Esophagus mucosa (tissue), 1 donor: ENCODE results near the gene RCAN1. TPM values are rescaled to one million over a fixed set of nuclear protein-coding genes. Genes with fewer than 3 reads are reported as not detected.
"Not testable (repeated sequence)": the region's sequence is repeated elsewhere in the genome, so short reads cannot be mapped to it uniquely, and the experiment has no call there.

Source experiments
- ATAC-seq: fragments of 200-7000 bp; cut with Tn5 transposase; one replicate; pipeline ENCODE4 v1.9.1; 2020
- total RNA-seq: library from RNA; stranded (reverse); gene quantifications from one replicate; pipeline ENCODE4 v1.2.4, GENCODE V29; 2023
- donor health status: DM: yes; HTN: yes; CAD: no.

The RCAN1 gene
- total RNA-seq, 1 donor from 2014 or later = 7.5 TPM

DNA sequence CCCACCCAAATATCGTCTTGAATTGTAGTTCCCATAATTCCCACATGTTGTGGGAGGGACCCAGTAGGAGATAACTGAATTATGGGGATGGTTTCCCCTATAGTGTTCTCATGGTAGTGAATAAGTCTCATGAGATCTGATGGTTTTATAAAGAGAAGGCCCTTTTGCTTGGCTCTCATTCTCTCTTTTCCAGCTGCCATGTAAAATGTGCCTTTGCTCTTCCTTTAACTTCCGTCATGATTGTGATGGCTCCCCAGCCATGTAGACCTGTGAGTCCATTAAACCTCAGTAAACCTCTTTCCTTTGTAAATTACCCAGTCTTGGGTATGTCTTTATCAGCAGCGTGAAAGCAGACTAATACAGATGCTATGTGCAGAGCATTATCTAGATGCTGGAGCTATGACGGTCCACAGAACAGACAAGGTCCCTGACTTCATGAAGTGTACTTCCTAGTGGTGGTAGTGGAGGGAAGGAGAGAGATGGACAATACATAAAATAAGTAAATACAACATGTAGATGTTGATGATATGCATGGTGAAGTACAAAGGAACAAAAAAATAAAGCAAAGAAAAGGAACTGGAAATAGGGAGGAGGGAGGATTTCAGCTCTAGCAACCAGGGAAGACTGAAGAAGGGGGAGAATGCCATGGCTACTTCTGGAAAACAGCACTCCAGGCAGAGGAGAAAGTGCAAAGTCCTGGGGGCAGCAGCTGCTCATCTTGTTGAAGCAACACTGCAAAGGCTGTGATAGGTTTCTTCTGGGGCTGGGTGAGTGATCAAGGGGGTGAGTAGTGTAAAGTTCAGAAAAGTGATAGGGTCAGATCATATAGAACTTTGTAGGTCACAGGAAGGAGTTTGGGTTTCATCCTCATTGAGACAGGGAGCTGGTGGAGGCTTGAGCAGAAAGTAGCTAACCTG lies 6.8 kb upstream of the RCAN1 start:
- ATAC-seq = no peak

DNA sequence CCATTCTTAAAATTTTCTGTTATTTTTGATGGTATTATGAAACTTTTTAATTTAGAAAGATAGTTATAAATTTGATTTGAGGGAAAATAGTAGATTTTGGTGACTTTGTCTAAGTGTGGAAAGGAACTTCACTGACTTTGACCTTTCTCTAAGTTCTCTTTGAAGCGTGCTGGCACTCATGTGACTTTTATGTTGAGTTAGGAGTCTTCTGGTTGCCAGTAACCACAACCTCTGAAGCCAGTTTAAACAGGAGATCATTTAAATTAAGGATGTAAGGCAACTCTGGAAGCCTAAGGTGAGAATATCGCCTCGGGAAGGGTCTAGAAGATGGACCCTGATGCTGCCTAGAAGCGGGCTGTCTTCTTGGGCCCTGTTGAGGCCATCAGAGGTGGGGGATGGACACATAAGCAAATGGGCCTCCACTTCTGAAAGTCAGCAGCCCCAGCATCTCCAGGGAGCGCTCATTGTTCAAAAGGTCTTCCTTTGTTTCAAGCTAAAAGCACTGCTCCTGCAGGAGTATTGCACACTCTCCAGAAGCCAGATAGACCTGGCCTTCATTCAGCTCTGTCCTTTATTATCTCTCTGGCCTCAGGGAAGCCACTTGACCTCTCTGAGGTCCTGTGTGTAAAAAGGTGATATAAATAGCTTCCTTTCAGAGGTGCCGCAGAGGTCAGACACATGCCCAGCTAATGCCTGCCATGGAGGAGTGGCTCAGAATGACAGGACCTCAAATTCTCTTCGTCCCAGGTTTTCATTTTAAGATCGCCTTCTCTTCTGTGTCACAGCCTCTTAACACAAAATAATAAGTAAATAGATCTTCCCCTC lies 5.1 kb upstream of the RCAN1 start:
- no peak for ATAC-seq

DNA sequence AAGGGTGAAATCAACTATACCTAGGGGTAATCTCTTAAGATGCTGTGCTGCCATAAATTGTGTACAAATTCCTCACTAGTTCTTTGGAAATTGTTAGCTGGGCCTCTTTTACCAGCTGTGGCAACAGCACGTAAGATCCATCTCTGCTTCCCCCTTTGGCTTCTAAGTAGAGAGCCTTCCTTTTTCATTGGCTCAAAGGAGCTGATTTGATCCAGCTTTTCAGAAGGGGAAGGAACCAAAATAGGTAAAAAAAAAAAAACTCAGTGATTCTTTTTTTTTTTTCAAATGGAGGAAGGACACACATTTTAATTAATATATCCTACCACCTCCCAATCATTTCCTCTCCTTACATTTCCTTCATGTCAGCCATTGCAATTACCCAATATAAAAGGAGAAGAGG lies 4.0 kb upstream of the RCAN1 start:
- no peak for ATAC-seq

DNA sequence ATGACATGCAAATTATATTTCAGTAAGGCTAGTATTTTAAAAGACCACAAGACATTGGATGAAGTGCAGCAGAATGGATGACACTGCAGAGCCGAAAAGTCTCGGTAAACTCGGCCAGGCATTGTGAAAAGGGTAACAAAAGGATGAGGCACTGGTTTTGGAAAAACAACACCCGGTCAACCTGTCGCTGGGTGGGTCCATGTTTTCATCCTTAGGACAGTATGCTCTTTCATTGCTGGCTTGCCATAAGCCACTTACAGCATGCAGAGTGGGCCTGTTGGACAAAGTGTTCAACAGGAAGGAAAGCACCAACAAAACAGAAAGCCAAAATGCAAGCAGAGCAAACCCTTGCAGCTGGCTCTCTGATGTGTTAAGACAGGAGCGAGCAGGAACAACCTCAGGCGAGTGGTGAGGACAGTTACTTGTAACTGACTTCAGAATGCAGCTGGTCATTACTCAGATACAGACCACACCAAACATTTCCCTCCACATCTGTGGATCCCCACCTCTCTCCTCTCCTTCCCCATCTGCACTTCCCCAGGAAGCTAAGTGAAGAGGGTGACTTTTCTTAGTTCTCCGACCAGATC lies 2.9 kb upstream of the RCAN1 start:
- no peak for ATAC-seq

DNA sequence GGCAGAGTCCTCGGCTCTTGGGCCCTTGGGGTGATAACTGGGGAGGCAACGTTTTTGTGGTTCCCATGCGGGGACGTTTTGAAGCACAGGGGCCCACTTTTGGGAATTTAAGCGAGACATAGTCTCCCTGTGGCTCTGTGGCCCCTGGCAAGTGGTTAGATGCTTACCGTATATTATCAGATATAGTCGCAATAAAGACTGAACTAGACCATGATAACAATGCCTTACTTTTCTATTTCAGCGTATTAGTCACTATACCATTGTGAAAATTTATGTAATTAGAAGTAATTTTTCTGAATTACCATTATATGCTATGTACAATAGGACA lies 538 bp upstream of the RCAN1 start:
- no peak for ATAC-seq

DNA sequence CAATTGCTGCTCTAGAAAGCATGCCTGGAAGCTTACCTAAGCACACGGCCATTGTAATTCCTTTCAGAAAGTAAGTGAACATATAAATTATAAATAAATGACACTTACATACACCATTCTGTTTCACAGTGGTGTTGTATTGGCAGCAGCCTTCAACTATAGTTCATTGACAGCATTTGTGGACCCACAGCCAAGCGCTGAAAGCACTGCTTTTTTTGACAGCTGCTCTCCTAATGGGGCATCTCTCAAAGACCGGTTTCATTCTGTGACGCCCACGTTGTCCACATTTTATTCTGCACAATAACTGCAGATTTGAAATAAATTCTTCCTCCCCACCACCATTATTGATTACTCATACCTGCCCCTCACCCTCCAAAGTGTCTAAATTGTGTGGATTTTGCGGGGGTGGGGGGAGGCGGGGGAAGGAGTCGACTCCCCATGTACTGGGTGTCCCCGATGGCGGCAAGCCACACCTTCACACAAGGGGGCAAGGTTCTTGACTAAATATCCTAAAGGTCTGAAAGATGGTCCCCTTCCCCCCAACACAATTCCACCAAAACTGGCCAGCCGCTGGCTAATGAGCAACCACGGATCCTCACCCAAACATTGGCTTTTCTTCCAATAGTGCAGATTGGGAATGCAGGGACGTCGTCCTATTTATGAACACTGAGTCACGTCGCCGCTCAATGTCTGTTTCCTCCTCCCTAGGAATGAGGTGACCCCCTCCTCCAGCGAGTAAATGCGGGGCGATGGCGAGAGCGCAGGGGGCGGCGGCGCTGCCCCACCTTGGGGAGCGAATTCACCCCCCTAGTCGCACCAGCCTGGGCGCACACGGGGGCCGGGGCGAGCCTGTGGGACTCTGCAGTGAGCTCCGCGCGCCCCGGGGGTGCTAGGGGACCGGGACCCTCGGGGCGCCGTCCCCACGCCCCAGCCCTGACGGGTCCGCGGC lies 960 bp downstream of the RCAN1 start:
- ATAC-seq = no peak

DNA sequence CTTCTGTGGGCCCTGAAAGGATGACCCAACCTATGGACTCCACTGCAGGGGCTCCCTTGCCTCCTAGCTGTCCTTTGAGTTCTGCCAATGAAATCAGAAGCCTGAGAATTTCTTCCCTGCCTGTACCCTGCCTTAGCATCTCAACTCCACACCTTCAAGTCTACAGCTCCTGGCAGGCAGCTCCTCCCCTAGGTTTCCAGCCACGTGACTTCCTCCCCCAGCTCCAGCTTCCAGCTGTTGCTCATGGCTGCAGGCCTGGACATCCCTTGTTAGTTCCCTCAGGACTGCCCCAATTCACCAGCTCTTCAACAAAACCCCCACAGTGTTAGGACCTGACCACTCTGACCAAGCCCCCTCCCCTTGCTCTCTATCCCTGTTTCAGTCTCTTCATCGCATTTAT lies 2.4 kb downstream of the RCAN1 start:
- ATAC-seq = no peak

DNA sequence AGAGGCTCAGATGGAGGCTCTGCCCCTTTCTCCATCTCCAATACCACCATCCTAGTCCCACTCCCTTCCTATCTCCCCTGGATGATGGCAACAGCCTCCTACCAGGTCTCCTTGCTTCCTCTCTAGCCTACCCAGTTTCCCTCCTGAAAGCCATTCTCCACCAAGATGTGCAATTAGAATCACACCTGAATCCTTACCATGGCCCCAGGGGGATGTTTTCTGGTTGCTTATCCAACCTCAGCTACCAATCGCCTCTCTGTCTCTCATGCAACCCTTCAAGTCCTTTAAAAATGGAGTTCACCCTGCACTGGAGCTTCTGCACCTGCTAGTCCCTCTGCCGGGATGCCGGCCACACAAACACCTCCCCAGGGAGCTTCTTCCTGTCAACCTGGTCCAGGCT lies 2.9 kb downstream of the RCAN1 start:
- no peak for ATAC-seq

DNA sequence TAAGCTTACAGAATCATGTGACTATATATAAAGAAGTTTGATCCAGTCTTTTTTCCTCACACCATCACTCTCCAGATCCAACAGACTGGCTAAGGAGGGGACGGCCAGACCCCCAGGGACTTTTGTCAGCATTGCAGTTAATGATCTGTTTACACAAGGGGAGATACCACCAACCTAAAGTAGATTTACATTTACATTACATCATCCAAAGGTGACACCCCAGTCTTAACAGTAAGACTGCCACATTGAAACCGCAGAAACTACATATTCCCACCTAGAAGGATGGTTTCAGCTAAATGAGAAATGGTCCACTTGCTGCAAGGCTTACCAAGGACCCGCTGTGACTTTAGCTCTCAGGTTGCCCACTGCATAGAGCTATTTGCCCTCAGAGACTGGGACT lies 3.4 kb downstream of the RCAN1 start:
- no peak for ATAC-seq

DNA sequence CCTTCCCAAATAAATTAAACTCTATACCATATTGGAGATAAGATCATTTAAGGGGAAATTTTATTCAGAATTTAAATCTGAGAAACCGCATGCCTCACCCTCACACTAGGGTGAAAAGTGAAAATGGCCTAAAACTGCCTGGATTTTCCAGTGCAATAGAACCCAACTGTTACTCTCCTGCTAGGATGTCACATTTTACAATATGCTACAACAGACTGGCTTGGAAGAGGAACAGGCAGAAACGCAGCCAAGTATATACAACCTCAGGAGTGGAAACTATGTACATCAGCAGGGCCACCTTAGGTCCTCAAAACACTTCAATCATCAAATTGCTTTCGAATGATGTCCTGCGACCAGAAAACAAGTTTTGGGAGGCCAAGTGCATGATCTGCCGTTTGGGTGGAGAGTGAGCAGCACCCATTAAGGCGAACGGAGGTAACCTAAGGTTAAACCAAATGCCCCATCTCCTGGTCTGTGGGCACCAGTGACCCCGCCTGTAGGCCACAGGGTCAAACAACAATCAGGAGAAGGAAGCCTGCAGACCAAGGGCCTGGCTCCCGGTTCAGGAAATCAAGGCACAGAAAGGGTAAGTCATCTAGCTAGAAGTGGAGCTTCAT lies 4.9 kb downstream of the RCAN1 start:
- ATAC-seq = no peak

DNA sequence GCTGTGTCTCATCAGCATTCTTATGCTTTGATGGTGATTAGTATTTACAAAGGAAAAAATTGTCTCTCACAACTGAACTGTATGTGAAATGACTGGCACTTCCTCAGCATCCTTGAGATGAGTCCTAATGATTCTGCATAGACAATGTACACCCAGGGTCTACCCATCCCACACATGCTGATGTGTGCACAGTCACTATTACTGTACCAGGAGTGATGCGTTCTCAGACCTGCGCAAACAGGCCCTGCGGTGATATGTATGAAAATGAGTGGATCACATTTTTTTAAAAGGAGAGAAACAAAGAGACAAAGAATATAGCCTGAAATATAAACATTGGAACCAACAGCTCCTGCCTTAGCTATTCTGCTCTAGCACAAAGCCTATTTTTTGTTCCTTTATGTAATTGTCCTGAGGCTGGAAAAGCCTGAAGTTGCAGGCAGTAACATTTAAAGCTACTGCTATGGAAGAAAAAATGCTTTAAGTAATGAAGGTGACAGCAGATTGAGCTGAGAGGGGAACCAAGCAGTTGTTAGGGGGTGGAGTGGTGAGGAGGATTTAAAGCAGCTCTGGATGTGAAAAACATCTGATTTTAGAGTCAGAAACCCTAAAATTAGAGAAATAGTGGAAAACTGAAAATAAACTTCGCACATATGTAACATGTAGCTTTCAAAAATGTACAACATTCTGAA lies 5.5 kb downstream of the RCAN1 start:
- ATAC-seq = no peak

DNA sequence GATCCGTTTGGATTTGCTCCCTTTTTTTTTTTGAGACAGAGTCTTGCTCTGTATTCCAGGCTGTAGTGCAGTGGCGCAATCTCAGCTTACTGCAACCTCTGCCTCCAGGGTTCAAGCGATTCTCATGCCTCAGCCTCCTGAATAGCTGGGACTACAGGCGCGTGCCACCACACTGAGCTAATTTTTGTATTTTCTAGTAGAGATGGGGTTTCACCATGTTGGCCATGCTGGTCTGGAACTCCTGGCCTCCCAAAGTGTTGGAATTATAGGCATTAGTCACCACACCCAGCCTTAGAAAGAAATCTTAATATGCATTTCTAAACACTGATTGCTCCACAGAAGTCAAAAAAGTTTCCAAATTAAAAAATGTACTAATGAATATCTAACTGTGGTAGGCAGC lies 7.5 kb downstream of the RCAN1 start:
- ATAC-seq = not testable (repeated sequence)

DNA sequence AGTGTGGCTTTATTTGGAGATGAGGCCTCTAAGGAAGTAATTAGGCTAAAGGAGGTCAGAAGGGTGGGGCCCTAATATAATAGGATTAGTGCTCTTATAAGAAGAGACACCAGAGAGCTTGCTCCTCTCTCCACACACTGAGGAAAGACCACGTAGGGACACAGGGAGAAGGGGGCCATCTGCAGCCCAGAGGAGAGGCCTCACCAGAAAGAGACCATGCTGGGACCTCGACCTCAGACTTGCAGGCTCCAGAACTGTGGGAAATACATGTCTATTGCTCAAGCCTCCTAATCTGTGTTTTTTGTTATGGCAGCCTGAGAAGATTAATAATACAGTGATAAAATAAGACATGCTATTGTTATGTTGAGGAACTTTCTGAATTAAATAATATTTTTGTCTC lies 8.3 kb downstream of the RCAN1 start:
- ATAC-seq = no peak

DNA sequence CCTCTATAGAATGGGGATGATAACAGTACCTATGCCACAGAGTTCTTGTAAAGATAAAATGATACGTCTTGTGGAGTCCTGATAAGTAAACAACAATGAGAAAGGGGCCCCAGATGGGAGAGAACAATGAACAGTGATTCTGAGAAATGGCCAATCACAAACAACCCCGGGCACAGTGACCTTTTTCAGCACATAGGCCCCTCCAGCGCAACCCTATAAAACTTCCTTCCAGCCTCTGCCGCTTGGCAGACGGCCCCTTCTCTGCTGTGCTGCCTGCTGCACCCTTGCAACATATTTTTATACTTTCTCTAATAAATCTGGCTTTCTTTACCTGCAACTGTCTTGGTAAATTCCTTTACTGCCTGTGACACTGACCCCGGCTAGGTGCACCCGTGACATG lies 8.9 kb downstream of the RCAN1 start:
- ATAC-seq = no peak

DNA sequence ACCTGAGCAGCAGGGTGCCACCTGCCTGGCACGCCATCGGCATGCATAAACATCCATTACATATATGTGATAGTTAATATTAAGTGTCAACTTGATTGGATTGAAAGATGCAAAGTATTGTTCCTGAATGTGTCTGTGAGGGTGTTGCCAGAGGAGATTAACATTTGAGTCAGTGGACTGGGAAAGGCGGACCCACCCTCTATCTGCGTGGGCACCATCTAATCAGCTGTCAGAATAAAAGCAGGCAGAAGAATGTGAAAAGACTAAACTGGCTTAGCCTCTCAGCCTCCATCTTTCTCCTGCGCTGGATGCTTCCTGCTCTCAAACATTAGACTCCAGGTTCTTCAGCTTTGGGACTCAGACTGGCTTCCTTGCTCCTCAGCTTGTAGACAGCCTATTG lies 10.0 kb downstream of the RCAN1 start:
- ATAC-seq = not testable (repeated sequence)

DNA sequence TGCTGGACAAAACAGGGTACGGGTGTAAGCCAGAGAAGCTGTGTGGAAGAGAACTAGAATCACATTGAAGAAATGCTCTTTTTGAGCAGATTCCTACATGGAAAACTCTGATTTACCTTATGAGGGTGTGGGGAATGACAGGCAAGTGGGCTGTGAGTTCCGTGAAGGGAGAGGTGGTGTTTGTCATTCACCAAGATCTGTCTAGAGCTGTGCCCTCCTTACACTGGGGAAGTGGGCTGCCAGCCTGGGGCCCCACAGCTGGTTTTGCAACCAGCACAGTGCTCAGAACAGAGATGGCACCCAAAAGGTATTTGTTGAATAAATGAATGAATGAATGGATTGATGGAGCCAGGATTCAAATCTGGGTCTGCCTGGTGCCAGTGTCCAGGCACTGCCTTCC lies 10.4 kb downstream of the RCAN1 start:
- ATAC-seq = no peak

DNA sequence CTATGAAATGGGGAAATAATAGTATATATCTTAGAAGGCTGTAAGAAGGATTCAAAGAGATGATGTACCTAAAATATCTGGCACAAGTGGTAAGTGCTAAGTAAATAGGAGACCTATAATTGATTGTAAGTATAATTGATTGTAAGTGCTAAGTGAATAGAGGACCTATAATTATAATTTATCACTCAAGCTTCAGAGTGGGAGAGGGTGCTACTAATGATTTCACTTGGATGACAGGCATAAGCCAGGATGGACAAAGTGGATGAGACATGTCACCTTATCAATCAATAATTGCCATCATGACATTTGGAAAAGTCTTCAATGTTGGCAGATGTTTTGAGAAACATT lies 11.2 kb downstream of the RCAN1 start:
- no peak for ATAC-seq

DNA sequence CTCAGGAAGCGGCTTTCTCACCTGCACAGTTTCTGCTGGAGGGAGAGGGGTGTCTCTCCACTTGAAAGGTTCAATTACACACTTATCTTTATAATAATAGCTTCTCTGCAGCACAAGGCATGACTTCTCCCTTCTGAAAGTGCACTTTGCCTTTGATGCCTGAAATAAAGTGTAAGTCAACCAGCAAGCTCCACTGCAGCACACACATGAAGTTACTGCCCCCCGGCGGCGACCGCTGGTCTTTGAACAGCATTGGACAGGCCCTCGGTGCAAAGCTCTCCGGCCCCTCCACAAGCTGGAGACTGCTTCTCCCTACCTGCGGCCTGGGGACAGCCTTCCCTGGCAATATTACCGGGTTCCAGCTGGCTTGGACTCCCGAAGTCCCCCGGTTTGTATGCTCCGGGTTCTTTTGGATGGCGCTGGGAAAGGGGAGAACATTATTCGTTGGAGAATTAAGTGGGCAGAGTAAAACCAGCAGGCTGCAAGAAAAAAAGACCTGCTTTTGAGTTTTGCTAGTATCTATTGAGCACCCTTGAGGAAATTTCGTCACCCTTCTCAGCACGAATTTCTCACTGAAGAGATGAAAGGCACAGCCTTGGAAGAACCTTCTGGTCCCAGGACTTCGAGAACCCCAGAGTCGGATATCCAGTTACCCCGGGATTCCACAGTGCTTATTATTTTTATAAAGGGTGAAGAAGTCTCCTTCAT lies 11.8 kb downstream of the RCAN1 start:
- ATAC-seq = peak; percentile 79

DNA sequence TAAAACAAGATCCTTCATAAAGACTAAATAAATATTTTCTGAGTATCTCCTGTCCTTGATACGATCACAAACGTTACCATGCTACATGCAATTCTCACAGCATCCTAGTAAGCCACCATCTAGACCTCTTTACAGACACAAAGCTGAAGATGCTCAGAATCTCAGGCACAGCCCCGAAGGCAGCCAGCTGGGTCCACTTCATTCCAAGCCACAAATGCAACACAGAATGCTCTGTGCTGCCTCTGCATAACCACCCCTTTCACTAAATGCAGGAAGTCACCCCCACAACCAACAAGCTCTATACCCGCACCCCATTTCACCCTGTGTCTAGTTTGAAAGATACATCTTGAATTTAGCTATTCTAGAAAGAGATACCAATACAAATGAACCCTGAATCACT lies 12.9 kb downstream of the RCAN1 start:
- no peak for ATAC-seq

DNA sequence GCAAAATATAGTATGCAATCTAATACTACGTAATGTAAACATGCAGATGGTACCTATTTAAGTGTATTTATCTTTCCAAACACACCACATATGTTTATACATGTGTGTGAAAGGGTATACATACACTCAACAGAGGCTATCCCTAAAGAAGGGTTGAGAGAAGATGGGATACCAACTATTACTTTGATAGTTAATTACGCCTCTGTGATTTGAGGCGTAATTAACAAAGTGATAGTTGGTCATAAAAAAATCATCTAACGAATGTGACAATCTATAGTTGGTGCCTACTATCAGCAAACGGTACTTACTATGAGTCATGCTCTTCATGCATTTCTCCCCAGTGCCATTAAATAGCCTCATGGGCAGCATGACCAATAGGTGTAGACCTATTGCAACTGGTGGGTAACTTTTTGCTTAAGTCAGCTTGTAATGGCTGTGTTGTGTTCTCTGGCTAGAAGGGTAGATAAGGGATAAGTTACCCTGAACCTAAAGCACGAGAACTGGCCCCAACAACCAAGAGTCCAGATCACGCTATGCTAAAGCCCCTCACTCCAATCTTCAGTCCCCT lies 15.3 kb downstream of the RCAN1 start:
- ATAC-seq = no peak
